Measurements from ENCODE around the gene CLIC4.
"Not testable (repeated sequence)": the region's sequence is repeated elsewhere in the genome, so short reads cannot be mapped to it uniquely, and the experiment has no call there.

Gene CLIC4

GRCh38 chr1:24778141-24778540 is 32.9 kb downstream of the CLIC4 start:
- no peak overlapping the region for H3K4me3 ChIP-seq (ENCODE audit: extremely low read depth, insufficient read depth, low read length, poor library complexity, severe bottlenecking)
- no peaks in the 10 kb centered on the region for H3K9me3 ChIP-seq (ENCODE audit: control insufficient read depth, low read length)
- no CpG with 5 or more reads among the region's 2 CpGs for WGBS, 2 experiments (ENCODE audit: insufficient coverage in 2 of 2)
- peaks cover 29% of the 10 kb centered on the region for H3K36me3 ChIP-seq (ENCODE audit: control insufficient read depth, insufficient read depth, low read length)
- H3K4me1 ChIP-seq (ENCODE audit: control insufficient read depth, insufficient read depth, low read length, poor library complexity, severe bottlenecking) = no peaks in the 10 kb centered on the region
- H3K27ac ChIP-seq (ENCODE audit: low read depth, low read length, severe bottlenecking) = no peak overlapping the region

- H3K27ac ChIP-seq (ENCODE audit: low read depth, low read length, severe bottlenecking); H3K4me3 ChIP-seq (ENCODE audit: extremely low read depth, insufficient read depth, low read length, poor library complexity, severe bottlenecking); H3K4me1 ChIP-seq (ENCODE audit: control insufficient read depth, insufficient read depth, low read length, poor library complexity, severe bottlenecking); H3K9me3 ChIP-seq (ENCODE audit: control insufficient read depth, low read length): not testable (repeated sequence)
- WGBS, 2 experiments (ENCODE audit: insufficient coverage in 2 of 2) = 90 to 92% methylated on average over 3 to 5 of the region's 8 CpGs
- H3K36me3 ChIP-seq (ENCODE audit: control insufficient read depth, insufficient read depth, low read length) = peaks cover 21% of the 10 kb centered on the region
These were observed 34.0 kb downstream of the CLIC4 start for GRCh38 chr1:24779199-24779598.

- peaks cover 18% of the 10 kb centered on the region for H3K36me3 ChIP-seq (ENCODE audit: control insufficient read depth, insufficient read depth, low read length)
- H3K4me3 ChIP-seq (ENCODE audit: extremely low read depth, insufficient read depth, low read length, poor library complexity, severe bottlenecking) = no peak overlapping the region
- H3K9me3 ChIP-seq (ENCODE audit: control insufficient read depth, low read length) = no peaks in the 10 kb centered on the region
- H3K4me1 ChIP-seq (ENCODE audit: control insufficient read depth, insufficient read depth, low read length, poor library complexity, severe bottlenecking) = no peaks in the 10 kb centered on the region
- WGBS, 2 experiments (ENCODE audit: insufficient coverage in 2 of 2) = 91 to 94% methylated on average over 4 of the region's 5 CpGs
- H3K27ac ChIP-seq (ENCODE audit: low read depth, low read length, severe bottlenecking) = no peak overlapping the region
These were observed 34.6 kb downstream of the CLIC4 start for GRCh38 chr1:24779689-24780464.

- not testable (repeated sequence) for H3K9me3 ChIP-seq (ENCODE audit: control insufficient read depth, low read length); H3K27ac ChIP-seq (ENCODE audit: low read depth, low read length, severe bottlenecking); H3K4me3 ChIP-seq (ENCODE audit: extremely low read depth, insufficient read depth, low read length, poor library complexity, severe bottlenecking); H3K4me1 ChIP-seq (ENCODE audit: control insufficient read depth, insufficient read depth, low read length, poor library complexity, severe bottlenecking)
- 91 to 98% methylated on average over 5 to 8 of the region's 8 CpGs for WGBS, 2 experiments (ENCODE audit: insufficient coverage in 2 of 2)
- peaks cover 18% of the 10 kb centered on the region for H3K36me3 ChIP-seq (ENCODE audit: control insufficient read depth, insufficient read depth, low read length)
These were observed 35.4 kb downstream of the CLIC4 start for GRCh38 chr1:24780626-24781025.

GRCh38 chr1:24782689-24783088 is 37.4 kb downstream of the CLIC4 start:
- no CpG with 5 or more reads among the region's 2 CpGs for WGBS, 2 experiments (ENCODE audit: insufficient coverage in 2 of 2)
- Histone ChIP-seq H3K4me1 (ENCODE audit: control insufficient read depth, insufficient read depth, low read length, poor library complexity, severe bottlenecking) (no peaks in the 10 kb centered on the region), H3K4me3 (ENCODE audit: extremely low read depth, insufficient read depth, low read length, poor library complexity, severe bottlenecking) (no peak overlapping the region), H3K36me3 (ENCODE audit: control insufficient read depth, insufficient read depth, low read length) (peaks cover 27% of the 10 kb centered on the region), H3K27ac (ENCODE audit: low read depth, low read length, severe bottlenecking) (no peak overlapping the region), H3K9me3 (ENCODE audit: control insufficient read depth, low read length) (no peaks in the 10 kb centered on the region)

GRCh38 chr1:24783713-24784112 is 38.5 kb downstream of the CLIC4 start:
- Histone ChIP-seq H3K27ac (ENCODE audit: low read depth, low read length, severe bottlenecking) (no peak overlapping the region), H3K9me3 (ENCODE audit: control insufficient read depth, low read length) (no peaks in the 10 kb centered on the region), H3K4me1 (ENCODE audit: control insufficient read depth, insufficient read depth, low read length, poor library complexity, severe bottlenecking) (no peaks in the 10 kb centered on the region), H3K4me3 (ENCODE audit: extremely low read depth, insufficient read depth, low read length, poor library complexity, severe bottlenecking) (no peak overlapping the region), H3K36me3 (ENCODE audit: control insufficient read depth, insufficient read depth, low read length) (peaks cover 32% of the 10 kb centered on the region)
- 100% methylated on average over 1 of the region's 1 CpG; no CpG with 5 or more reads in 1 of the 2 experiments for WGBS, 2 experiments (ENCODE audit: insufficient coverage in 2 of 2)

GRCh38 chr1:24786191-24786590 is 40.9 kb downstream of the CLIC4 start:
- Histone ChIP-seq H3K9me3 (ENCODE audit: control insufficient read depth, low read length) (no peaks in the 10 kb centered on the region), H3K27ac (ENCODE audit: low read depth, low read length, severe bottlenecking) (no peak overlapping the region), H3K4me1 (ENCODE audit: control insufficient read depth, insufficient read depth, low read length, poor library complexity, severe bottlenecking) (no peaks in the 10 kb centered on the region), H3K36me3 (ENCODE audit: control insufficient read depth, insufficient read depth, low read length) (peaks cover 22% of the 10 kb centered on the region), H3K4me3 (ENCODE audit: extremely low read depth, insufficient read depth, low read length, poor library complexity, severe bottlenecking) (no peak overlapping the region)

GRCh38 chr1:24790490-24790889 is 45.2 kb downstream of the CLIC4 start:
- Histone ChIP-seq H3K9me3 (ENCODE audit: control insufficient read depth, low read length) (no peaks in the 10 kb centered on the region), H3K27ac (ENCODE audit: low read depth, low read length, severe bottlenecking) (no peak overlapping the region), H3K4me1 (ENCODE audit: control insufficient read depth, insufficient read depth, low read length, poor library complexity, severe bottlenecking) (peaks cover 17% of the 10 kb centered on the region), H3K36me3 (ENCODE audit: control insufficient read depth, insufficient read depth, low read length) (peaks cover 16% of the 10 kb centered on the region), H3K4me3 (ENCODE audit: extremely low read depth, insufficient read depth, low read length, poor library complexity, severe bottlenecking) (no peak overlapping the region)

- peaks cover 20% of the 10 kb centered on the region for H3K36me3 ChIP-seq (ENCODE audit: control insufficient read depth, insufficient read depth, low read length)
- H3K9me3 ChIP-seq (ENCODE audit: control insufficient read depth, low read length) = peaks cover 11% of the 10 kb centered on the region
- 80 to 90% methylated on average over 3 of the region's 4 CpGs for WGBS, 2 experiments (ENCODE audit: insufficient coverage in 2 of 2)
- H3K27ac ChIP-seq (ENCODE audit: low read depth, low read length, severe bottlenecking) = peak overlapping the region; percentile 30
- H3K4me1 ChIP-seq (ENCODE audit: control insufficient read depth, insufficient read depth, low read length, poor library complexity, severe bottlenecking) = peaks cover 17% of the 10 kb centered on the region
- H3K4me3 ChIP-seq (ENCODE audit: extremely low read depth, insufficient read depth, low read length, poor library complexity, severe bottlenecking) = no peak overlapping the region
These were observed 48.3 kb downstream of the CLIC4 start for GRCh38 chr1:24793447-24794129.

- H3K36me3 ChIP-seq (ENCODE audit: control insufficient read depth, insufficient read depth, low read length) = peaks cover 20% of the 10 kb centered on the region
- H3K4me1 ChIP-seq (ENCODE audit: control insufficient read depth, insufficient read depth, low read length, poor library complexity, severe bottlenecking) = peaks cover 17% of the 10 kb centered on the region
- H3K9me3 ChIP-seq (ENCODE audit: control insufficient read depth, low read length) = peaks cover 11% of the 10 kb centered on the region
- H3K4me3 ChIP-seq (ENCODE audit: extremely low read depth, insufficient read depth, low read length, poor library complexity, severe bottlenecking); H3K27ac ChIP-seq (ENCODE audit: low read depth, low read length, severe bottlenecking): not testable (repeated sequence)
- WGBS, 2 experiments (ENCODE audit: insufficient coverage in 2 of 2) = 100% methylated on average over 1 of the region's 2 CpGs; no CpG with 5 or more reads in 1 of the 2 experiments
These were observed 48.9 kb downstream of the CLIC4 start for GRCh38 chr1:24794130-24794502.

GRCh38 chr1:24795236-24795635 is 50.0 kb downstream of the CLIC4 start:
- Histone ChIP-seq H3K4me3 (ENCODE audit: extremely low read depth, insufficient read depth, low read length, poor library complexity, severe bottlenecking) (no peak overlapping the region), H3K36me3 (ENCODE audit: control insufficient read depth, insufficient read depth, low read length) (peaks cover 20% of the 10 kb centered on the region), H3K4me1 (ENCODE audit: control insufficient read depth, insufficient read depth, low read length, poor library complexity, severe bottlenecking) (peaks cover 17% of the 10 kb centered on the region), H3K9me3 (ENCODE audit: control insufficient read depth, low read length) (peaks cover 11% of the 10 kb centered on the region), H3K27ac (ENCODE audit: low read depth, low read length, severe bottlenecking) (no peak overlapping the region)
- 100% methylated on average over 4 of the region's 5 CpGs for WGBS, 2 experiments (ENCODE audit: insufficient coverage in 2 of 2)

All from mesodermal cell (in vitro differentiated cells).